ENCODE measurements around the gene METTL16. TPM values are rescaled to one million over a fixed set of nuclear protein-coding genes. Genes with fewer than 3 reads are reported as not detected.
"Not testable (repeated sequence)": the region's sequence is repeated elsewhere in the genome, so short reads cannot be mapped to it uniquely, and the experiment has no call there.

Gene METTL16
- total RNA-seq, 1 experiment from 2014 or later: 22.4 TPM

GRCh38 chr17:2450016-2450650 lies 61.6 kb downstream of the METTL16 start:
- no peak for DNase-seq (ENCODE audit: low read depth)

GRCh38 chr17:2449486-2449885 lies 62.2 kb downstream of the METTL16 start:
- DNase-seq (ENCODE audit: low read depth): no peak

- not testable (repeated sequence) for DNase-seq (ENCODE audit: low read depth)
Measured at GRCh38 chr17:2447479-2447878, 64.2 kb downstream of the METTL16 start.

- no peak for DNase-seq (ENCODE audit: low read depth)
Measured at GRCh38 chr17:2445638-2446037, 66.0 kb downstream of the METTL16 start.

- no peak for DNase-seq (ENCODE audit: low read depth)
Measured at GRCh38 chr17:2444382-2444781, 67.3 kb downstream of the METTL16 start.

- no peak for DNase-seq (ENCODE audit: low read depth)
Measured at GRCh38 chr17:2442166-2442565, 69.5 kb downstream of the METTL16 start.

GRCh38 chr17:2440930-2441329 lies 70.8 kb downstream of the METTL16 start:
- no peak for DNase-seq (ENCODE audit: low read depth)

GRCh38 chr17:2439997-2440396 lies 71.7 kb downstream of the METTL16 start:
- peak; percentile 40 for DNase-seq (ENCODE audit: low read depth)

- DNase-seq (ENCODE audit: low read depth): peak; percentile 48
Measured at GRCh38 chr17:2438823-2439222, 72.9 kb downstream of the METTL16 start.

- no peak for DNase-seq (ENCODE audit: low read depth)
Measured at GRCh38 chr17:2436316-2436905, 75.3 kb downstream of the METTL16 start.

- peak; percentile 17 for DNase-seq (ENCODE audit: low read depth)
Measured at GRCh38 chr17:2435862-2436261, 75.8 kb downstream of the METTL16 start.

- DNase-seq (ENCODE audit: low read depth): no peak
Measured at GRCh38 chr17:2435181-2435741, 76.4 kb downstream of the METTL16 start.

GRCh38 chr17:2433696-2434095 lies 78.0 kb downstream of the METTL16 start:
- DNase-seq (ENCODE audit: low read depth): no peak

GRCh38 chr17:2427910-2428309 lies 83.8 kb downstream of the METTL16 start:
- DNase-seq (ENCODE audit: low read depth): no peak

- no peak for DNase-seq (ENCODE audit: low read depth)
Measured at GRCh38 chr17:2427215-2427614, 84.5 kb downstream of the METTL16 start.

- no peak for DNase-seq (ENCODE audit: low read depth)
Measured at GRCh38 chr17:2423271-2423670, 88.4 kb downstream of the METTL16 start.

GRCh38 chr17:2421315-2422147 lies 90.2 kb downstream of the METTL16 start:
- no peak for DNase-seq (ENCODE audit: low read depth)

GRCh38 chr17:2420176-2420575 lies 91.5 kb downstream of the METTL16 start:
- DNase-seq (ENCODE audit: low read depth): no peak

- DNase-seq (ENCODE audit: low read depth): no peak
Measured at GRCh38 chr17:2419486-2419885, 92.2 kb downstream of the METTL16 start.

GRCh38 chr17:2418572-2418971 lies 93.1 kb downstream of the METTL16 start:
- DNase-seq (ENCODE audit: low read depth): no peak

- DNase-seq (ENCODE audit: low read depth): peak; percentile 84
Measured at GRCh38 chr17:2416010-2416734, 95.5 kb downstream of the METTL16 start.

- DNase-seq (ENCODE audit: low read depth): no peak
Measured at GRCh38 chr17:2415081-2415480, 96.6 kb downstream of the METTL16 start.

All from LHCN-M2 (cell line).